GM12873 (cell line): Measurements from ENCODE around the gene MIA3.

Experiments used
- CTCF ChIP-seq: IDR thresholded peaks from 2 replicates; pipeline ENCODE4 v1.5.1; 2012; ENCODE audit warnings: low read depth, mild to moderate bottlenecking, moderate library complexity, low read length, control low read depth; ENCODE audit not compliant: insufficient read depth; ENCODE audit errors: missing control alignments

The MIA3 gene

GRCh38 chr1:222589462-222590302, 28.2 kb upstream of the MIA3 start, which contains the start of gene TAF1A:
Gene TAF1A, minus strand, starts transcription at chr1:222589933.
- TF ChIP-seq CTCF: no peak

GRCh38 chr1:222592171-222592570, 25.7 kb upstream of the MIA3 start:
- TF ChIP-seq CTCF: no peak

- TF ChIP-seq CTCF: no peak
Observed at GRCh38 chr1:222594789-222595188, 23.1 kb upstream of the MIA3 start.

GRCh38 chr1:222596696-222597095, 21.2 kb upstream of the MIA3 start:
- TF ChIP-seq CTCF: no peak

GRCh38 chr1:222600281-222600680, 17.6 kb upstream of the MIA3 start:
- no peak for TF ChIP-seq CTCF

- no peak for TF ChIP-seq CTCF
Observed at GRCh38 chr1:222601257-222601656, 16.6 kb upstream of the MIA3 start.

GRCh38 chr1:222606757-222607156, 11.1 kb upstream of the MIA3 start:
- TF ChIP-seq CTCF: no peak
